ENCODE results near the gene SMIM10. TPM values are rescaled to one million over a fixed set of nuclear protein-coding genes. Genes with fewer than 3 reads are reported as not detected.
"Not testable (repeated sequence)": the region's sequence is repeated elsewhere in the genome, so short reads cannot be mapped to it uniquely, and the experiment has no call there.

The SMIM10 gene
- 10 to 100 TPM in 3 of 4 donors, 1 to 10 TPM in 1; 8.9 to 12.9 (median 11.6) TPM for total RNA-seq

GRCh38 chrX:134990801-134991481 lies at the start of gene SMIM10:
Gene SMIM10, plus strand, starts transcription at chrX:134990991. Its CDS starts 105 bp downstream, at chrX:134991096.
- Histone ChIP-seq H3K4me1 (peaks cover 0 to 14% (median 5%) of the 10 kb centered on the region in 4 donors), H3K4me3 (peak within 1 kb of the TSS; percentile 53 to 64 (median 58)), H3K27ac (replicated peaks in 1 of 4) (peak within 1 kb of the TSS; percentile 58 to 70 (median 63)), H3K9me3 (no peaks in the 10 kb centered on the region), H3K36me3 (no peaks in the 10 kb centered on the region), H3K27me3 (peaks cover 0 to 6% (median 0%) of the 10 kb centered on the region in 4 donors)
- TF ChIP-seq POLR2AphosphoS5 (IDR thresholded peaks at IDR 0.05) (peak; percentile 63 to 67), CTCF (IDR thresholded peaks at IDR 0.05) (no peak)
- WGBS, result 30% methylated on average over 31 of the region's 45 CpGs
- DNase-seq (ENCODE audit: extremely low spot score), result peak; percentile 91
- intact Hi-C loops (cut with DNase I), result loop anchor here (10.0 kb wide), 1 partner anchor 176 kb away; no protein-coding TSS in a partner anchor

- H3K4me3 ChIP-seq; H3K4me1 ChIP-seq; H3K27me3 ChIP-seq; DNase-seq (ENCODE audit: extremely low spot score); H3K36me3 ChIP-seq; H3K27ac ChIP-seq (replicated peaks in 1 of 4); intact Hi-C loops (cut with DNase I); H3K9me3 ChIP-seq: not testable (repeated sequence)
- 86% methylated on average over 6 of the region's 6 CpGs for WGBS
These were observed 44.4 kb upstream of the SMIM10 start for GRCh38 chrX:134946364-134946763.

GRCh38 chrX:134948333-134949241 lies 42.2 kb upstream of the SMIM10 start:
- 60% methylated on average over 3 of the region's 3 CpGs for WGBS
- Histone ChIP-seq H3K4me3 (no peak overlapping the region), H3K27me3 (no peaks in the 10 kb centered on the region), H3K4me1 (no peaks in the 10 kb centered on the region), H3K36me3 (no peaks in the 10 kb centered on the region), H3K9me3 (no peaks in the 10 kb centered on the region), H3K27ac (replicated peaks in 1 of 4) (no peak overlapping the region)
- TF ChIP-seq POLR2A (IDR thresholded peaks at IDR 0.05; ENCODE audit: low read depth), result no peak
- TF ChIP-seq POLR2AphosphoS5 (IDR thresholded peaks at IDR 0.05), result no peak
- TF ChIP-seq CTCF (IDR thresholded peaks at IDR 0.05), result no peak
- TF ChIP-seq EP300 (IDR thresholded peaks at IDR 0.05), result no peak
- no peak for DNase-seq (ENCODE audit: extremely low spot score)
- intact Hi-C loops (cut with DNase I), result no loop called here

- WGBS, result 65% methylated on average over 3 of the region's 3 CpGs
- intact Hi-C loops (cut with DNase I), result no loop called here
These were observed 41.5 kb upstream of the SMIM10 start for GRCh38 chrX:134949271-134949670.

More at GRCh38 chrX:134949271-134949670, 41.5 kb upstream of the SMIM10 start:
- no peak overlapping the region for H3K4me3 ChIP-seq
- no peaks in the 10 kb centered on the region for H3K36me3 ChIP-seq
- no peaks in the 10 kb centered on the region for H3K9me3 ChIP-seq
- H3K4me1 ChIP-seq, result no peaks in the 10 kb centered on the region
- TF ChIP-seq POLR2A (IDR thresholded peaks at IDR 0.05; ENCODE audit: low read depth), result no peak
- no peak for TF ChIP-seq CTCF (IDR thresholded peaks at IDR 0.05)
- TF ChIP-seq POLR2AphosphoS5 (IDR thresholded peaks at IDR 0.05), result no peak
- TF ChIP-seq EP300 (IDR thresholded peaks at IDR 0.05), result no peak
- no peak overlapping the region for H3K27ac ChIP-seq (replicated peaks in 1 of 4)
- no peaks in the 10 kb centered on the region for H3K27me3 ChIP-seq
- no peak for DNase-seq (ENCODE audit: extremely low spot score)

Data from esophagus muscularis mucosa (tissue), 4 donors.